Chondrocyte (in vitro differentiated cells): Measurements from ENCODE around the gene PARD6G. TPM values are rescaled to one million over a fixed set of nuclear protein-coding genes. Genes with fewer than 3 reads are reported as not detected.

ENCODE experiments used
- DNase-seq: peaks from one replicate; pipeline ENCODE4 v3.0.0; 2021; ENCODE audit warnings: mixed read lengths, low spot score
- H3K27ac Mint-ChIP-seq: one replicate; pipeline ENCODE4 v1.8.0; 2021; ENCODE audit warnings: mild to moderate bottlenecking, moderate library complexity, mixed read lengths; ENCODE audit not compliant: unreplicated experiment
- H3K27me3 Mint-ChIP-seq: 2 replicates; pipeline ENCODE4 v1.8.0; 2021; ENCODE audit warnings: low read depth, mixed read lengths
- H3K36me3 Mint-ChIP-seq: 2 replicates; pipeline ENCODE4 v1.8.0; 2021; ENCODE audit warnings: low read depth, mixed read lengths
- H3K4me1 Mint-ChIP-seq: 2 replicates; pipeline ENCODE4 v1.8.0; 2021; ENCODE audit warnings: low read depth, mild to moderate bottlenecking, mixed read lengths
- H3K4me3 Mint-ChIP-seq: one replicate; pipeline ENCODE4 v1.8.0; 2021; ENCODE audit warnings: mild to moderate bottlenecking, moderate library complexity, mixed read lengths; ENCODE audit not compliant: unreplicated experiment
- H3K9me3 Mint-ChIP-seq: 2 replicates; pipeline ENCODE4 v1.8.0; 2021; ENCODE audit warnings: low read depth, mixed read lengths
- total RNA-seq: library from RNA; stranded (reverse); gene quantifications from 3 replicates; pipeline ENCODE4 v1.2.1, GENCODE V29; 2021
- TF ChIP-seq, protein P1 (sequence below): fragments of 200-600 bp; sonication (generic); IDR thresholded peaks from 2 replicates; pipeline ENCODE4 v1.5.0; 2021; ENCODE audit warnings: antibody characterized with exemption, mild to moderate bottlenecking, moderate library complexity

PARD6G gene
- total RNA-seq, 1 donor from 2014 or later = 17.7 TPM

GRCh38 chr18:80189531-80189865, 57.8 kb downstream of the PARD6G start:
- H3K4me1 Mint-ChIP-seq = peaks cover 3% of the 10 kb centered on the region
- H3K27me3 Mint-ChIP-seq = no peaks in the 10 kb centered on the region
- H3K4me3 Mint-ChIP-seq = no peak overlapping the region
- TF ChIP-seq, protein P1, sequence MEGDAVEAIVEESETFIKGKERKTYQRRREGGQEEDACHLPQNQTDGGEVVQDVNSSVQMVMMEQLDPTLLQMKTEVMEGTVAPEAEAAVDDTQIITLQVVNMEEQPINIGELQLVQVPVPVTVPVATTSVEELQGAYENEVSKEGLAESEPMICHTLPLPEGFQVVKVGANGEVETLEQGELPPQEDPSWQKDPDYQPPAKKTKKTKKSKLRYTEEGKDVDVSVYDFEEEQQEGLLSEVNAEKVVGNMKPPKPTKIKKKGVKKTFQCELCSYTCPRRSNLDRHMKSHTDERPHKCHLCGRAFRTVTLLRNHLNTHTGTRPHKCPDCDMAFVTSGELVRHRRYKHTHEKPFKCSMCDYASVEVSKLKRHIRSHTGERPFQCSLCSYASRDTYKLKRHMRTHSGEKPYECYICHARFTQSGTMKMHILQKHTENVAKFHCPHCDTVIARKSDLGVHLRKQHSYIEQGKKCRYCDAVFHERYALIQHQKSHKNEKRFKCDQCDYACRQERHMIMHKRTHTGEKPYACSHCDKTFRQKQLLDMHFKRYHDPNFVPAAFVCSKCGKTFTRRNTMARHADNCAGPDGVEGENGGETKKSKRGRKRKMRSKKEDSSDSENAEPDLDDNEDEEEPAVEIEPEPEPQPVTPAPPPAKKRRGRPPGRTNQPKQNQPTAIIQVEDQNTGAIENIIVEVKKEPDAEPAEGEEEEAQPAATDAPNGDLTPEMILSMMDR = no peak
- no peak for DNase-seq
- no peak overlapping the region for H3K27ac Mint-ChIP-seq
- no peaks in the 10 kb centered on the region for H3K9me3 Mint-ChIP-seq
- no peaks in the 10 kb centered on the region for H3K36me3 Mint-ChIP-seq

GRCh38 chr18:80188643-80189530, 58.4 kb downstream of the PARD6G start:
- DNase-seq = no peak
- no peaks in the 10 kb centered on the region for H3K9me3 Mint-ChIP-seq
- H3K4me3 Mint-ChIP-seq = no peak overlapping the region
- H3K36me3 Mint-ChIP-seq = no peaks in the 10 kb centered on the region
- H3K4me1 Mint-ChIP-seq = peaks cover 5% of the 10 kb centered on the region
- H3K27me3 Mint-ChIP-seq = no peaks in the 10 kb centered on the region
- TF ChIP-seq, protein P1 = no peak
- no peak overlapping the region for H3K27ac Mint-ChIP-seq

- no peaks in the 10 kb centered on the region for H3K36me3 Mint-ChIP-seq
- DNase-seq = no peak
- no peak overlapping the region for H3K27ac Mint-ChIP-seq
- peaks cover 10% of the 10 kb centered on the region for H3K4me1 Mint-ChIP-seq
- H3K4me3 Mint-ChIP-seq = no peak overlapping the region
- H3K9me3 Mint-ChIP-seq = no peaks in the 10 kb centered on the region
- H3K27me3 Mint-ChIP-seq = no peaks in the 10 kb centered on the region
- TF ChIP-seq, protein P1 = no peak
Measured at GRCh38 chr18:80187956-80188642, 59.2 kb downstream of the PARD6G start.

- Mint-ChIP-seq H3K27me3 (no peaks in the 10 kb centered on the region), H3K36me3 (no peaks in the 10 kb centered on the region), H3K4me1 (peaks cover 16% of the 10 kb centered on the region)
Measured at GRCh38 chr18:80185545-80185944, 61.8 kb downstream of the PARD6G start.

GRCh38 chr18:80184243-80184772, 63.0 kb downstream of the PARD6G start:
- H3K4me1 Mint-ChIP-seq = peaks cover 16% of the 10 kb centered on the region
- no peak for DNase-seq
- H3K4me3 Mint-ChIP-seq = no peak overlapping the region
- no peak overlapping the region for H3K27ac Mint-ChIP-seq
- TF ChIP-seq, protein P1 = no peak
- no peaks in the 10 kb centered on the region for H3K27me3 Mint-ChIP-seq
- H3K36me3 Mint-ChIP-seq = no peaks in the 10 kb centered on the region
- no peaks in the 10 kb centered on the region for H3K9me3 Mint-ChIP-seq

More at GRCh38 chr18:80185545-80185944, 61.8 kb downstream of the PARD6G start:
- DNase-seq = no peak
- no peaks in the 10 kb centered on the region for H3K9me3 Mint-ChIP-seq
- TF ChIP-seq, protein P1 = no peak
- no peak overlapping the region for H3K4me3 Mint-ChIP-seq
- H3K27ac Mint-ChIP-seq = no peak overlapping the region
